Lower lobe of right lung (tissue), 2 donors: Measurements from ENCODE around the gene MYO1A. TPM values are rescaled to one million over a fixed set of nuclear protein-coding genes. Genes with fewer than 3 reads are reported as not detected.

ENCODE experiments used
- ATAC-seq, 2 donors: fragments of 200-7000 bp; cut with Tn5 transposase; one replicate each; pipeline ENCODE4 v1.9.1; 2020 to 2022; ENCODE audit warnings: mild to moderate bottlenecking in 2 of 2, moderate library complexity in 2 of 2
- DNase-seq: peaks from one replicate; pipeline ENCODE4 v3.0.0-alpha.2; 2020
- H3K27ac ChIP-seq: fragments of 200-600 bp; one replicate; pipeline ENCODE4 v1.8.0; 2022
- H3K27me3 ChIP-seq: fragments of 200-600 bp; one replicate; pipeline ENCODE4 v1.8.0; 2022; ENCODE audit warnings: low read depth
- H3K36me3 ChIP-seq: fragments of 200-600 bp; one replicate; pipeline ENCODE4 v1.8.0; 2022; ENCODE audit warnings: mild to moderate bottlenecking
- H3K4me1 ChIP-seq: fragments of 200-600 bp; one replicate; pipeline ENCODE4 v1.8.0; 2022
- H3K4me3 ChIP-seq: fragments of 200-600 bp; one replicate; pipeline ENCODE4 v1.8.0; 2022; ENCODE audit warnings: mild to moderate bottlenecking
- H3K9me3 ChIP-seq: fragments of 200-600 bp; one replicate; pipeline ENCODE4 v1.8.0; 2022
- intact Hi-C: fragments of 100-400 bp; cut with DNase I; formaldehyde crosslinking; loops from one replicate; pipeline ENCODE4 v1.11.0; 2022
- long read RNA-seq: library from polyadenylated mRNA; unstranded; transcript quantifications from one replicate; pipeline ENCODE4 v2.0.0, GENCODE V29; 2021
- total RNA-seq: library from RNA; stranded (reverse); fragmentation: NEBNext Ultra II Directional; extraction: Animal tissue kit (Norgen Biotek cat#: 25700); gene quantifications from one replicate; pipeline ENCODE4 v1.2.1, GENCODE V29; 2021
- TF ChIP-seq, protein P1 (sequence below): fragments of 200-600 bp; IDR thresholded peaks from one replicate; pipeline ENCODE4 v1.8.0; 2022; ENCODE audit warnings: antibody characterized with exemption, mild to moderate bottlenecking
- donor health status: DM: no; HTN: yes; CAD: no; lungs with severe emphysema.

The MYO1A gene
- 2.9 TPM for total RNA-seq
- long read RNA-seq, partial matches to known transcripts: 1 of 4 reads
- long read RNA-seq, other reads (novel, unspliced or antisense): 3 of 4 reads

DNA sequence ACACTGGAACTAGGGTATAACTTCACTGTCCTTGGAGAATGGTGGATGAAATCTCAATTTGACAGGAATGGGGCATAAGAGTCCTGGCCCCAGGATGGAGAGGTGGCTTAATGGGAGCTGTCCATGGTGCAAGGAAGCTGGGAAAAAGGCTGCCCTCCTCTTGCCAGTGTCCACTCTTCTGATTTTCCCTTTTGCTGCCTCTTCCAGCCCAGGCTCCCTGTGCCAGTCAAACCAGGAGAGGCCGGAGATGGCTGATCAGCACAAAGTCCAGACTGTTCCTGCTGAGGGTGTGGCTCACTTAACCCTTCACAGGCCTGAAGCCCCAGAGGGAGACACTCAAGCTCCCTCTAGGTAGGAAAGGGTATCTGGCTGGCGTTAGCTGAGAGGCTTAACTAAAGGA lies at the start of gene MYO1A:
MYO1A (minus strand) TSS at position 240 of the 400 bp plus-strand sequence. CDS start 1,806 bp downstream, outside the sequence.
- H3K4me3 ChIP-seq: no peak within 1 kb of the TSS
- TF ChIP-seq, protein P1, sequence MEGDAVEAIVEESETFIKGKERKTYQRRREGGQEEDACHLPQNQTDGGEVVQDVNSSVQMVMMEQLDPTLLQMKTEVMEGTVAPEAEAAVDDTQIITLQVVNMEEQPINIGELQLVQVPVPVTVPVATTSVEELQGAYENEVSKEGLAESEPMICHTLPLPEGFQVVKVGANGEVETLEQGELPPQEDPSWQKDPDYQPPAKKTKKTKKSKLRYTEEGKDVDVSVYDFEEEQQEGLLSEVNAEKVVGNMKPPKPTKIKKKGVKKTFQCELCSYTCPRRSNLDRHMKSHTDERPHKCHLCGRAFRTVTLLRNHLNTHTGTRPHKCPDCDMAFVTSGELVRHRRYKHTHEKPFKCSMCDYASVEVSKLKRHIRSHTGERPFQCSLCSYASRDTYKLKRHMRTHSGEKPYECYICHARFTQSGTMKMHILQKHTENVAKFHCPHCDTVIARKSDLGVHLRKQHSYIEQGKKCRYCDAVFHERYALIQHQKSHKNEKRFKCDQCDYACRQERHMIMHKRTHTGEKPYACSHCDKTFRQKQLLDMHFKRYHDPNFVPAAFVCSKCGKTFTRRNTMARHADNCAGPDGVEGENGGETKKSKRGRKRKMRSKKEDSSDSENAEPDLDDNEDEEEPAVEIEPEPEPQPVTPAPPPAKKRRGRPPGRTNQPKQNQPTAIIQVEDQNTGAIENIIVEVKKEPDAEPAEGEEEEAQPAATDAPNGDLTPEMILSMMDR: no peak

DNA sequence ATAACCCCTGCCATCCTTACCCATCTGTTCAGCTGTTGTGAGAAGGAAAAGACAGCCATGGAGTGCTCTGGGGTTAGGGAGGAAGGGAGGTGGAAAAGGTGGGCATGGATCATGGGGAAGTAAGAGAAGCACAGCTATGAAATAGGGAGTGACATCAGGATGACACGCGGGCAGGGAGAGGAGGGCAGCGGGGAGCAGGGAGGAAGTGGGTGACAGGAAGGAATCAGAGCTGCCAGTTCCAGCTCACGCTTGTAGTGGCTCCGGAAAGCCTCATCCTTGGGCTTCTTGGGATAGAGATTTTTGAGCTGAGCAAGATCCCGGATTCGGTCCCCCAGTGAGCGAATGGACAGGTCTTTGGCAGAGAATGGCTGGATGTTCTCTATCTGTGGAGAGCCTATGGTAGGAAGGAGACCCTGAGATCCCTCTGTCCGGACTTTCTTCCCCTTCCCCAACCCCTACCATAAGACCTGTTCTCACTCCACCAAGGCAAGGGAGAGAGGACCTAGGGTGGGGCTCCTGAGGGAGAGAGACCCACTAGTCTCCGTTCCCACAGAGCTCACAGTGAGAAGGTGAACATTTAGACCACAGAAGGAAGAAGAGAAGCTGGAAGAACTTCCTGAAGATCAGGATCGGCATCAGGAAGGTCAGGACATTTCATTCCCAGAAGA lies 49.3 kb upstream of the MYO1A start:
- H3K4me3 ChIP-seq: no peak overlapping the region
- H3K36me3 ChIP-seq: peaks cover 100% of the 10 kb centered on the region

More for the DNA sequence above, at the start of gene MYO1A:
- Histone ChIP-seq H3K27me3 (no peaks in the 10 kb centered on the region), H3K9me3 (no peaks in the 10 kb centered on the region), H3K4me1 (peaks cover 9% of the 10 kb centered on the region), H3K36me3 (no peaks in the 10 kb centered on the region), H3K27ac (no peak within 1 kb of the TSS)
- DNase-seq (no peak), ATAC-seq (no peak)
- intact Hi-C loops: no loop called here

DNA sequence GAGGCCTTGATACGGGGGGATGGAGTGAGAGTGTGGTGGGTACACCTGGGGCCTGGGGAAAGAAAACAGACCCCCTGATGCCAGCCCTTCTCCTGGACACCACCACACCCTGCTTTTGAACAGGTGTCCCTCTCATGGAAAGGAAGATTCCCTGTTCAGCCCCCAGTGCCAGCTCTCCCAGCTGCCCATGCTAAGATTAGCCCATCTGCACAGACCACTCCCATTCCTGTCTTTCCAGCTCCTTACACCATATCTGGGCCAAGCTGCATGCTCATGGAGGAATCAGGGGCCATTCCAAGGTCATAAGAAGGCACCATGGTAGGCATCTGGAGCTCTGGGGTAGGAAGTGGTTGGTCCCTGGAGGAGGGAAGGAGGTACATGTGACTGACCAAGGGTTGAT lies 48.6 kb upstream of the MYO1A start:
- Histone ChIP-seq H3K4me3 (no peak overlapping the region), H3K27me3 (no peaks in the 10 kb centered on the region), H3K36me3 (peaks cover 97% of the 10 kb centered on the region), H3K9me3 (no peaks in the 10 kb centered on the region), H3K4me1 (peaks cover 12% of the 10 kb centered on the region), H3K27ac (peak overlapping the region; percentile 11)
- ATAC-seq (no peak), DNase-seq (no peak)
- intact Hi-C loops: no loop called here
- TF ChIP-seq, protein P1: no peak

More for the DNA sequence above, 49.3 kb upstream of the MYO1A start:
- TF ChIP-seq, protein P1: no peak
- Histone ChIP-seq H3K27me3 (no peaks in the 10 kb centered on the region), H3K27ac (peak overlapping the region; percentile 11), H3K9me3 (no peaks in the 10 kb centered on the region), H3K4me1 (peaks cover 6% of the 10 kb centered on the region)
- no peak for DNase-seq
- ATAC-seq: no peak
- intact Hi-C loops: no loop called here

DNA sequence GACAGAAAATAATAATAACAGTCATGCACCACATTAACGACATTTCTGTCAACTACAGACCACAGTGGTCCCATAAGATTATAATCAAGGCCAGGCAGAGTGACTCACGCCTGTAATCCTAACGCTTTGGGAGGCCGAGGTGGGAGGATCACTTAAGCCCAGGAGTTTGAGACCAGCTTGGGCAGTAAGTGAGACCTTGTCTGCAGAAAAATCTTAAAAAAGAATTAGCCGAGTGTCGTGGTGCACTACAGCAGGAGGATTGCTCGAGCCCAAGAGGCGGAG lies 47.6 kb upstream of the MYO1A start:
- intact Hi-C loops: no loop called here
- peaks cover 97% of the 10 kb centered on the region for H3K36me3 ChIP-seq
- DNase-seq (no peak), ATAC-seq (no peak)
- no peak overlapping the region for H3K4me3 ChIP-seq
- no peak overlapping the region for H3K27ac ChIP-seq
- TF ChIP-seq, protein P1: no peak
- no peaks in the 10 kb centered on the region for H3K9me3 ChIP-seq
- H3K4me1 ChIP-seq: peaks cover 22% of the 10 kb centered on the region
- no peaks in the 10 kb centered on the region for H3K27me3 ChIP-seq

DNA sequence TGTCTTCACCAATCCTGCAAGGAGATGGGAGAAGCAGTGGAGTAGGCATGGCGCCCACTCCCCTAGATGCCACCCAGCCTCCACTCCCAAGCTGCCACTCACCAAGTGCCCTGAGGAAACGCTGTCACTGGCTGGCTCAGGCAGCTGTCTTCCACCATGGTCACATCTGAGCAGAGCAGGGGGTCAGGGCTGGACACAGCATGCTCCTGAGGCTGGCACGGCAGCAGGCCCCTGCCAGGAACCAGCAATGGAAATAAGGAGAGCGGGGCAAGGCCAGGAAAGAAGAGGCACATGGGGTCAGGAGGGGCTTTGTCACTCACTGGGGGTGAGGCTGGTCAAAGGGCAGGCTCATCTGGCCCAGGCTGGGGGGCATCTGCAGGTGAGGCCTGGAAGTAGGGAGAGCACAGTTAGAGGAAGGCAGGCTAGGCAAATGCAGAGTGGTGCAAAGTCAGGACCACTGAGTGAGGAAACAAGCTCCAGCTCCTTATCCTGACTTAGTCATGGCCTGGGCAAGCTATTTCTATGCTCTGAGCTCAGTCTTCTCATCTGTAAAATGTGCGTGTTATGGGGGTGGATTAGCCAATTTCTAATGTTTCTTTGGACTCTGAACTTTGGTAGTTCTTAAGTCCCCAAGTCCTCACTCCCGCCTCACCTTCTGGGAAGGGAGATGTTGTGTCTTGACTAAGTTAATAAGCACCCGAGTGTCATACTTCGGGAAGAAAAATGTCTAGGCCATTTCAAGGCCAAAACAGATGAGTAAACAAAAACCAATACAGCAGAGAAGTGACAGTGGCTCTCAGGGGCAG lies 47.0 kb upstream of the MYO1A start:
- H3K36me3 ChIP-seq: peaks cover 97% of the 10 kb centered on the region
- no peak overlapping the region for H3K4me3 ChIP-seq
- H3K4me1 ChIP-seq: peaks cover 28% of the 10 kb centered on the region
- ATAC-seq (no peak), DNase-seq (no peak)
- peak overlapping the region; percentile 36 for H3K27ac ChIP-seq
- no peaks in the 10 kb centered on the region for H3K9me3 ChIP-seq
- TF ChIP-seq, protein P1: no peak
- intact Hi-C loops: no loop called here
- H3K27me3 ChIP-seq: no peaks in the 10 kb centered on the region
